ENCODE data around the gene SH2D7.

Gene SH2D7

GRCh38 chr15:78092261-78093041 lies at the start of gene SH2D7:
TSS of gene SH2D7 (plus strand) at chr15:78092561. CDS start at chr15:78092585, 24 bp downstream.
- DNase-seq (ENCODE audit: low read depth) = no peak

- DNase-seq (ENCODE audit: low read depth) = no peak
Observed at GRCh38 chr15:78044407-78045155, 47.8 kb upstream of the SH2D7 start.

GRCh38 chr15:78045189-78045588 lies 47.2 kb upstream of the SH2D7 start:
- DNase-seq (ENCODE audit: low read depth) = no peak

GRCh38 chr15:78046796-78047341 lies 45.5 kb upstream of the SH2D7 start:
- DNase-seq (ENCODE audit: low read depth) = no peak

GRCh38 chr15:78047761-78048627 lies 44.4 kb upstream of the SH2D7 start:
- peak; percentile 64 for DNase-seq (ENCODE audit: low read depth)

- no peak for DNase-seq (ENCODE audit: low read depth)
Observed at GRCh38 chr15:78048628-78048920, 43.8 kb upstream of the SH2D7 start.

GRCh38 chr15:78049691-78050440 lies 42.5 kb upstream of the SH2D7 start:
- no peak for DNase-seq (ENCODE audit: low read depth)

GRCh38 chr15:78050441-78050809 lies 41.9 kb upstream of the SH2D7 start:
- DNase-seq (ENCODE audit: low read depth) = no peak

GRCh38 chr15:78050826-78051225 lies 41.5 kb upstream of the SH2D7 start:
- DNase-seq (ENCODE audit: low read depth) = no peak

GRCh38 chr15:78051596-78051995 lies 40.8 kb upstream of the SH2D7 start:
- no peak for DNase-seq (ENCODE audit: low read depth)

GRCh38 chr15:78052001-78052401 lies 40.4 kb upstream of the SH2D7 start:
- DNase-seq (ENCODE audit: low read depth) = no peak

- DNase-seq (ENCODE audit: low read depth) = no peak
Observed at GRCh38 chr15:78052545-78052944, 39.8 kb upstream of the SH2D7 start.

GRCh38 chr15:78054518-78054917 lies 37.8 kb upstream of the SH2D7 start:
- DNase-seq (ENCODE audit: low read depth) = no peak

- DNase-seq (ENCODE audit: low read depth) = no peak
Observed at GRCh38 chr15:78054966-78055365, 37.4 kb upstream of the SH2D7 start.

GRCh38 chr15:78055919-78056713 lies 36.2 kb upstream of the SH2D7 start:
- DNase-seq (ENCODE audit: low read depth) = no peak

- DNase-seq (ENCODE audit: low read depth) = no peak
Observed at GRCh38 chr15:78056714-78057269, 35.6 kb upstream of the SH2D7 start.

- DNase-seq (ENCODE audit: low read depth) = no peak
Observed at GRCh38 chr15:78057803-78058202, 34.6 kb upstream of the SH2D7 start.

- DNase-seq (ENCODE audit: low read depth) = no peak
Observed at GRCh38 chr15:78058401-78058935, 33.9 kb upstream of the SH2D7 start.

- no peak for DNase-seq (ENCODE audit: low read depth)
Observed at GRCh38 chr15:78059110-78059839, 33.1 kb upstream of the SH2D7 start.

- no peak for DNase-seq (ENCODE audit: low read depth)
Observed at GRCh38 chr15:78060232-78060631, 32.1 kb upstream of the SH2D7 start.
